SKM-1 treated with dmso at 0.1 percent for 144 hours (cell line): ENCODE data around the gene DHX29.

ENCODE experiments used
- DNase-seq: peaks from one replicate; lab custom pipeline; 2025; ENCODE audit not compliant: unreplicated experiment; lab: John Stamatoyannopoulos, UW

DHX29 gene

DNA sequence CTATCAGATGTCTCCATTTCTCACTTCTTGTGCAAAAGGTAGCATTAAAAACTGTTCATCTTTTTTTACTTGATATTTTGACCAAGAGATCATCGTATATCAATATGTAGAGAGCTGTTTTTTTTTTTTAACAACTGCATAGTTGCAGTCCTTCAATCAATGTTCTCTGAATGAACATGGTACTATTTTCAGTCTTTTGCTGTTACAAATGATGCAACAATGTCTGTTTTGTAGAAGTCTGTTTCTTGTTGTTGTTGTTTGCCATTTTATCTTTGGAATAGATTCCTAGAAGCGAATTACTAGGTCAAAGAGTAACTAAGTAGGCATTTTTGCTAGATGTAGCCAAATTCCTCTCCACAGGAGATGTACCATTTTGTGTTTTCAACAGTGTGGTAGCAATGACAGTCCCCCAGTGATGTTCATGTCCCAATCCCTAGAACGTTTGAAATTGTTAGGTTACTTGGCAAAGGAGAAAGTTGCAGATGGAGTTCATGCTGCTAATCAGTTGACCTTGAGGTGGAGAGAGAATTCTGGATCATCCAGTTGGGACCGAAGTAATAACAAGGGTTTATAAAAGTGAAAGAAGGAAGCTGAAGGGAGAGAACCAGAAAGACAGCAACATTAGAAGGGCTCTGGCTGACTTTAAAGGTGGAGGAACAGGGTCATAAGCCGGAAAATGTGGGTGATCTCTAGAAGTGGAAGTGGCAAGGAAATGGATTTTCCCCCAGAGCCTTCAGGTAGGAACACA lies 6.5 kb upstream of the DHX29 start:
- no peak for DNase-seq

DNA sequence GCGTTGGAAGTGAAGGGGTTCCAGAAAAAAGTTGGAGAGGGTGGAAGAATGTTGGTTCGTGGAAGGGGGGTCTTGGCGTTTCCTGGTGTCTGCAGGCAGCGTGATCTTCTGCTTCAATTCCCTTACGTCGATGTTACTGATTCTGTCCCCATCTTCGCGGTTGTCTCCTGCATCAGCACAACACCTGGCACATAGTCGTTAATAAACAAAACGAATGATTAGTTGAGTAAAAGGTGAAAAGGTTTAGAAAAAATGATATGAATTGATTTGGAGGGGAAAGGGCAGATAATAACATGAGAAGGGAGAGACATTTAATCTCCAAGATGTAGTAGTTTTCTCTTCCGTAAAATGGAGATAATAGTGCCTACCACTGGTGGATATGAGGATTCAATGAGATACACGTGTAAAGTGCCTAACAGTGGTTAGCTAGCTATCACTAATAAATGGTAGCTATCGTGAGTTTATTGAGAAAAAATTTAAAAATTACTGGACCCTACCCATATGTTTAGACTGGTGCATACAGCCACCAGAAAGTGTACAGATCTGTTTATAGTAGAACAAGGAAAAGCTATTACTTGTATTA lies 851 bp upstream of the DHX29 start:
- peak; percentile 32 for DNase-seq

DNA sequence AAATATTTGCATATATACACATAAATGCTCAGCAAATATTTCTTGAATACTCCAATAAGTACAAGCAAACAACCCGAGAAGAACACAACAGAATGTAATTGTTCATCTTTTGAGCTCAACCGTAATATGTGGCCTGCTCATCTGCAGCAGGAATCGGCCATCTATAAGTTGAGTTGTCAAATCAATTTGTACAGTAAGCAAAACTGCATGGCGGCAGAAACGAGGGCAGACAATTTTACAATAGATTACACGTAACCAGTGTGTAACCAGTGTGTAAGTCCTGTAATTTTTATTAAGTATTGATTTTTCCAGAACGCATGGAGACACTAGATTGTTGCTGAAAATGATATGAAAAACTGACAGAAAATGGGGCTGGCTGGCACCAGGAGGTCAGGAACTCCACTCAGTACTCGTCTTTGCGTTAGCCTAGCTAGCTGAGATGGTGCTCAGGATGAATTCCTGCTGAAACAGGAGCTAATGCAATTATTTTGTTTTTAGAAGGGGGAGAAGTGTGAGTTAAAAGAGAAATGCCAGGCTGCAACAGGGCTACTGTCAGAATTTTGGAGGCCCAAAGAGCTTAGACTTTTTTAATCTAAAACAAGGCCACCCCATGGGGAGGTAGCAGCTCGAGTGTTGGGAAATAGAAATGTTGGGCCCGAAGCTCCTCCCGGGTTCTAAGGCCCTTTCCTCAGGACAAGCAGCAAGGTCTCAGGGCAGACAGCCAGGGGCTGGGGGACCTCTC lies 682 bp downstream of the DHX29 start:
- DNase-seq = no peak

DNA sequence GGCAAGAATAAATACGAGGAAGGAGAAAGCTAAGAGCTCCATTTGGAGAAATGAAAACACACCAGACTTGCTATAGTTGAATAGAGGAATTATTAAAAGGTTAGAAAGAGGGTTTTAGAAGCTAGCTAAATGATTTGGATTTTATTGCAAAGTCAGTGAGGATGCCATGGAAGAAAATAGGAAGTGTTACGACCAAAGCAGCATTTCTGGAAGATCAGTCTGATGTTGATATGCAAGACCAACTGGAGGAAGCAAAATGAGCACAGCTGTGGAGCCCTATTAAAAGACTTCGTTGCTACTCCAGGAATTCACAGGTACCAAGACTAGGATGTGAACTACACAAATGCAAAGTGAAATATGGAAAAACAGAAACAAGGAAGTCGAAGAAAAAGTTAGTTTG lies 2.1 kb downstream of the DHX29 start:
- no peak for DNase-seq

DNA sequence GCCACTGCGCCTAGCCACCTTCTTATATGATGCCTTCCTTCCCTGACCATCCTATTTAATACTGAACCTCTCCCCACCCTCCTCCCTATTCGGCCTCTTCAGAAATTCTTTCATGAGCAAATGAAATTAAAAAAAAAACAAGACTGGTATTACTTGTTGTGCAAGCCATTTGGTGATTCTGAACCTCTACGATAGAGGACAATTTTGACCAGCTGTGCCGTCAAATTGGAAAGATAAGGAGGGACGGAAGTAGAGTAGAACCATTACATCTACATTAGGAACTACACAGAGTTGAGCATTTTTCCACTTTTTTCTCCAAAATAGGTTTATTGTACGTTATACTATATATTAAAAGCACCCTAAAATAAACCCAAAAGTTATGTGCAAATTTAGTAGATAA lies 2.9 kb downstream of the DHX29 start:
- no peak for DNase-seq

DNA sequence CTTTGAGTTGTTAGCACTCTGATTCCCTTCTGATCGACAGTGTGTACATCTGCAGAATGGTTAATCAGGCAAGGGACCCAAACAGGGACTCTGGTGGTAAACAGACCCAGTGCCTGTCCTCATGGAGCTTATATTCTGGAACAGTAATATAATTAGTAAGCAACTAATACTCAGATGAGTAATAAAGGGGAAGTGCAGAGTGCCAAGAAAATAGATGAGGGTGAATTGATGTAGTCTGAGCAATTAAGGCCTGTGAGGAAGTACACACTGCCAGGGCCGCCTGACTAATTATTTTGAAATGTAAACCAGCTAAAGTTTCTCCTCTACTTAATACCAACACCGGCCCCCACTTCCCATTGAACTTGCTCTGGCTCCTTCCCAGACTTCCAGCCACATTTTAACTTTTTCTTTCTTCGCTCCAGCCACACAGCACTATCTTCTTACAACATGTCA lies 4.2 kb downstream of the DHX29 start:
- DNase-seq = no peak

DNA sequence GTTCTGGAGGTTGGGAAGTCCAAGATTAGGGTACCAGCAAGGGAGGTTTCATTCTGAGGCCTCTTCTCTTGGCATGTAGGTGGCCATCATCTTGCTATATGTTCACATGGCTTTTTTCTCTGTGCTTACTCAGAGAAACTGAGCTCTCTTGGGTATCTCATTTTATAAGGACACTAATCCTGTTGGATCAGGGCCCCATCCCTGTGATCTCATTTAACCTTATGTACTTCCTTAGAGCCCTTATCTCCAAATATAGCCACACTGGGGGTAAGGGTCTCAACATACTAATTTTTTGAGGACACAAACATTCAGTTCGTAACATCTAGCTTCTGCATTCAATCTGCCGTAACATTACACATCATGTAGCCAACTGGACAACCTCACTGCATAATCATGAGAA lies 6.6 kb downstream of the DHX29 start:
- DNase-seq = no peak

DNA sequence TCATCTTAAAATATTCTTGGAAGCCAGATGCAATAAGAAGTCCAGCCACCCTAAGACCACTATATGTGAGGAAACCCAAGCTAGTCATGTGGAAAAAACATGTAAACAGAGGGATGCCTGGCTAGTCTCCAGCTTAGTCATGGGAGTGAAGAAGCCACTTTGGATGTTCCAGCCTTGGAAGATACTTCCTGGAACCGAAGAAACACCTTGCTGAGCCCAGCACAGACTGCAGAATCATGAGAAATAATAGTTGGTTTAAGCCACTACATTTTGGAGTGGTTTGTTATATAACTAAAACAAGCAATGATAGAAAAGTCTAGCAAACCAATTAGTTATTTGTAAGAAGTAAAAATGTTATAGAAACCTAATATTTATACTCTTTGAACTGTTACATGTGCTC lies 12.6 kb downstream of the DHX29 start:
- no peak for DNase-seq

DNA sequence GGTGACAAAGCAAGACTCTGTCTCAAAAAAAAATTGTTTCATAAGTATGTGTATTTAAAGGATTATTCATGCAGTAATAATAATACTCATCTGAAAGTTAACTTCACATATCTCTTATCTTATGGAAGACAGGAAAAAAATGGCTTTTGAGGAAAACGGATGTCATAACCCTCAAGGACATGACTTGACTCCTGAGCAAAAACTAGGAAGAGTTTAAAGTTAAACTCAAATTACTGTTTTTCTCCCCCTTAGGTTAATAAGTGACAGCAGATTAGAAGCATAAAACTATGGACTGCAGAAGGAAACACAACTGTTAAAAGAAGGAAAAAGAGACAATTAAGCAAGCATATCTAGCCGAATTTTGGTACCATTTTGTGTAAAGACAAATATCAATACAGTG lies 16.5 kb downstream of the DHX29 start:
- DNase-seq = no peak

DNA sequence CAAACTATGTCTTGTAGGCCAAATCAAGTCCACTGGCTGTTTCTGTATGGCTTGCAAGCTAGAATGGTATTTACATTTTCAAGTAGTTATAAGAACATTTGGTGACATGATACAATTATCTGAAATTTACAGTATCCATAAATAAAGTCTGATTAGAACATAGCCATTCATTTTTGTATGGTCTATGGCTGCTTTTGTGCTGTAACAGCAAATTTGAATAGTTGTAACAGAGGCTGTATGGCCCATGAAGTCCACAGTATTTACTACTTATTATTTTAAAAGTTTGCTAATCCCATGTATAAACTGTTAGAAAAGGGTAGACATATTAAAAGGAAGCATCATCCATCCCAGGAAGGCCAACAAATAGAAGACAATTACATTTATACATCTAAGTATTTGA lies 17.7 kb downstream of the DHX29 start:
- DNase-seq = no peak

DNA sequence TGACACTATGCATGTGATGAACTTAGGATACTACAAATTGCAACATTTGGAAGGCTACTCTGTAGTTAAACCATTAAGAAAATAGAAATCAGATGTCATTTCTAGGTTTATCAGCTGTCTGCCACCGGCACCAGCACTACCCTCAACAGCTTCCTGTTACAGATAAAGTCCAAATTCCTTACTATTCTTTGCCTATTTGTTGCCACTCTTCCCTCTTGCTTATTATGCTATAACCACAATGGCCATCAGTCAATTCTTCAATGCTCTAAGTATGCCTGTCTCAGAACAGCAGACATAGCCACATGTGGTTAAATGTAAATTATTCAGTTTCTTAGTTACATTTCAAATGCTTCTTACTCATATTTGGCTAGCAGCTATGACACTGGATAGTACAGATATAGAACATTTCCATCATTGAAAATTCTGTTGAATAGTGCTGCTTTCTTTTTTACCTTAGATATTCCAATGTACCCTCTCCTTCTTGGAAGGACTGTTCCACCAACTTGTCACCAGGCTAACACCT lies 21.0 kb downstream of the DHX29 start:
- no peak for DNase-seq

DNA sequence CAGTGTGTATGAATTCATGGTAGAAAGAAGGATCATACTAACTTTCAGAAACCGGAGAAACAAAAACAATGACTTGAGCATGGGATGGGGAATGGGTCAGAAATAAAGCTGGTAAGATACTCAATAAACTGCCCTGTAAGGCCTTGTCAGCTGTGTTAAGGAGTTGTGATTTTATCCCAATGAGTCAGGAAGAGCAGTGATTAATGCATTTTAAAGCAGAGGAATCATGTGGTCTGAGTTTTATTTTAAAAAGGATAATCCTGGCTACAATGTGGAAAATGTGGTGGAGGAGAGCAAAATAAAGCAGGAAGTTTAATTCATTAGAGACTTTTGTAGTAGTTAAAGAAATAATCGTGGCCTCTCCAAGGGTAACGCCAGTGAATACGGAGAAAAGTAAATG lies 28.7 kb downstream of the DHX29 start:
- DNase-seq = no peak

DNA sequence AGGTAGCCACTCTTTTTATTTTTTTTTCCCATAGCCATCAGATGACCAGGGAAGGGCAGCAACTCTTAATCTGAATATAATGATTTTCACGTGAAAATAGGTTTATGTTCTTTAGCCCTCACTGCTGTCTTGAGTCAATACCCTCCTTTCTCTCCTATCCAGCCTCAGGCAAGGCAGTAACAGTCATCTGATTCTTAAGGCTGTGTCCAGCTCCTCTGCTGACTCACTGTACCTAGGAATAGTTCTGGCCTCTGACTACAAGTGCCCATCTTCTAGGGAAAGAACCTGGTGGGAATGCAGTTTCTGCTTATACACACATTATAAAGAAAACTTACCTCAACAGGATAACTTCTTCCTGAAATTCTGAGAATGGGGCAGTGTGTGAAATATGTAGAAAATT lies 30.7 kb downstream of the DHX29 start:
- DNase-seq = no peak

DNA sequence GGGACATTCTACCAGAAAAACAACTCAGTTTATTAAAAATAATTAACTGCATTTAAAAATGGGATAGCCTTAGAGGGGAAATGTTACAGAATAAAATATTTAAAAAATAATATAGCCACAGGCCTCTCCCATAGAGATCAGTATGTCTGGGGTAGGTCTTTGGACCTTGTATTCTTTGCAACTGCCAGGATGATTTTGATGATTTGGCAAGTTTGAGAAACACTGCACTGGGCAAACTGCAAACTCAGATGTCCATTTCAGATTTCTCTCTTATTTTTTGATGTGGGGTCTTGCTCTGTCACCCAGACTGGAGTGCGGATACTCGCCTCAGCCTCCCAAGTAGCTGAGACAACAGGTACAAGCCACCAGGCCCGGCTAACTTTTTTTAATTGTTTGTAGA lies 49.2 kb downstream of the DHX29 start:
- DNase-seq = no peak

DNA sequence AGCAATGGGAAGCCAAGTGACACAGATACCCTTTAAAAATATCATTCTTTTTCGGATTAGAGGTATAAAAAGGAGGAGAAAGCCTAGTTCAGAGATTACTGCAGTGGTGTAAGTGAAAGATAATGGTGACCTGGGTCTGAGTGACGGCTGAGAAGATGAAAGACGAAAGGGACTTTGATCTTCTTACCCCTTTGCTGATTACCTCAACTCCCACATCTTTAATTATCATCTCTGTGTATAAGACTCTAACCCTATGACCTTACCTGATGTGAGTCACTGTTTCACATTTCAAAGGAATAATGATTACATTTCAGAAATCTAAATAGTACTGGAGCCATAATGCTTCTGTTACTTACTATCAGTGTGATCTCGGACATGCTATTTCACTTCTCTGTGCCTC lies 52.7 kb downstream of the DHX29 start:
- DNase-seq = no peak

DNA sequence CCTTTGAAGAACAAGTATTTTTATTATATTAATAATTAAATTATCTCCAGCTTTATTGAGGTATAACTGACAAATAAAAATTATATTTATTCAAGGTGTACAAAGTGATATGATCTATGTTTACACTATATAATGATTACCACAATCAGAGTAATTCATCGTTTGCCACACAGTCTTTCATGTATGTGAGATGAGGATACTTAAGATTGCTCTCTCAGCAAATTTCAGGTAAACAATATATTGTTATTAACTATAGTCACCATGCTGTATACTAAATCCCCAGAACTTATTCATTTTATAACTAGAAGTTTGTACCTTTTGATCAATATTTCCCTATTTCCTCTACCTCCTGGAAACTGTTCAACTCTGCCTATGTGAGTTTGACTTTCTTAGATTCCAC lies 57.4 kb downstream of the DHX29 start:
- DNase-seq = no peak

DNA sequence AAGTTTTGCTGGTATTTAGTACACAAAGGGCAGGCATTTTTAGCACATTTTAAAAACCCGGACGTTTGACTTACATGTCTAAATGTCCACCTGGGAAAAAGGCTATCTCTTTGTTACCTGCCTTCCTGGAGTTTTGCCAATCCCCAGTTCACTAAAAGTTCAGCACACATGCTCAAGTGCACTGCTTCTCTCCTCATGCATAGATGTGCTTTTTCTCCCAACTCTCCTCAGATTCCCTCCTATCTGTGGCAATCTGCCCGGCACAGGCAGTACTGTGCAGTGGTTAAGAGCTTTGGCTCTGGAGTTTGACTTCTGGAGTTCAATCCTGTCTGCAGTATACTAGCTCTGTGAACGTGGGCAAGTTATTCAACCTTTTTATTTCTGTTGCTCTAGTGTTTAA lies 65.7 kb downstream of the DHX29 start:
- DNase-seq = no peak

DNA sequence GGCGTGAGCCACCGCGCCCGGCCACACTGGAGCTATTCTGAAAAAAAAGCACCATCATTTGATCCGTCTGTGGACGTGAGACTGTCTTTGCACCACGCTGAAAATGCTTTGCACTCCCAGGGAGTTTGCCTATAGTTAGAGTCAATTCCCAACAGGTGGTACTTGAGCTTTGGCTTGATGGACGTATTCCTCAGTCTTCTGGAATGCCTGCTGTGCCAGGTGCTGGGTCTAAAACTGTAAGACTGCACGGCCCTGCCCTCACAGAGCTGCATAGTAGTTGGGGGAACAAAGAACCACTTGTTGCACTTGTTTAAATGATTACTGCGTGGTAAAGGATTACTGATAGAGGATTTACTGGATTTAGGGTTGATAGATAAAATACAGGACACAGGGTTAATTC lies 70.7 kb downstream of the DHX29 start:
- DNase-seq = no peak

DNA sequence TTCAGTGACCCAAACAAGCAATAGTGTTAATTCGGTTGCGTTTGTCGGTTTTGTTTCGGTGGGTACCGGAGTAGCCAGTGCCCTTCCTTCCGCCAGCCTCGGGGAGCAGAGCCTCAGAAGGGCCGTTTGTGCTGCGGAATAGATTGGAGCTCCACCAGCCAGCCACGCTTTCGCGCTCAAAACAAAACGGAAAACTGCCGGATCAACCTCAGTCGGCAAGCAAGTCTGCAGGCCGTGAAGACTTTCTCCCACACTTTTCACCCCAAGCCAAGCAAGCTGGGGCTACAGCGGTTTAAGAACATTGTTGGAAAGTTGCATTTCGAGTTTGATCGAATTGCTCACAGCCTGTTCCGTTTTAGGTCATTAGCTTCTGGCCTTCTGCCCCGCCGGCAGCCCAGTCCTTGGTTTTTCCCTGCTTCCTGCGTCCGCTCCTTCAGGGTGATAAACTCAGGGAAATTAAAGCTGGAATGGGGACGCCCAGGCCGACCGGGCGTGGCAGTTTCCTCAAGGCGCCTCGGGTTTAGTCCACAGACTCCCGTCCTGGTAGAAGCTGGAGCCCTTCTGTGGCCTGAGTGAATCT lies 73.3 kb downstream of the DHX29 start:
- DNase-seq = no peak

DNA sequence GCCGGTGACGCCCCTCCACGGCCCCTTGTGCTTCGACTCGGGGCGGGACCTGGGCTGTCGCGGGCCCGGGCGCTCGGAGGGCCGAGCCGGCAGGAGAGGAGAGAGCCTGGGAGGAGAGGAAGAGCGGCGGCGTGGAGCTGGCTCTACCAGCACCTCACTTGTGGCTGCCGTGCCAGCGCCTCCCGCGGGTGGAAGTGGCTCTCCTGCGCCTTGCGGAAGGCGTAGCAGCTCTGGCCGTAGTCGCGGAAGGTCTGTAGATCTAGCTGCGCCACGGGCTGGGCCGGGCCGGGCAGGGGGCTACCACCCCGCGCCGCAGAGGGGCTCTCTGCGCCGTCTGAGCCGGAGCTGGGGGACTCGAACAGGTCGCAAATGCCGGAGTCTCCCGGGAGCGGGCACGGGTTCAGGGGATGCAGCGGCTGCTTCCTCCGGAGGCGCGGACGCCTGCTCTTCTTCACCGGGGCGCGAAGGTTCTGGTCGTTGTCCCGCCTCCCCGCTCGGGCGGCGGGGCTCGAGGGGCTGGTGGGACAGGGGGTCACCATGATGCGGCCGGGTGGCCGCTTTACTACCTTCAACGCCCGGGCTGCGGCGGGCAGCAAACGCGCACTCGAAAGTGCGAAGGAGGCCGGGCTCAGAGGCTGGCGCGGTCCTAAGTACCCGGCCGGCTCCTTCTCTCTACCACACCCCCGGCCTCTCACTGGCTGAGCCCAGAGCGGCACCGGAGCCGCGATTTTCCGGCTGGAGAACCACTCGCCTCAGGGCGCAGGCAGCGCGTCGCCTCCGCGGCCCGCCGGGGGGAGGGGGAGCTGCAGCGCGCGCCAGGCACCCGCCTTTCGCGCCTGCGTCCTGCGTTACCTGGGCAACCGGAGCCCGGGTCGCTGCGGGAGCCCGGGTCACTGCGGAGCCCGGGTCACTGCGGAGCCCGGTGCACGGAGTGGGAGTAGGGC lies 74.2 kb downstream of the DHX29 start, which contains the start of gene CCNO:
Gene CCNO, minus strand, starts transcription at position 624 of the 944 bp plus-strand sequence. Its CDS starts 85 bp downstream, at position 539.
- no peak for DNase-seq
